Glutamatergic neuron (in vitro differentiated cells): ENCODE data around the gene COL2A1. TPM values are rescaled to one million over a fixed set of nuclear protein-coding genes. Genes with fewer than 3 reads are reported as not detected.
A peak's percentile ranks its signal among the peaks of the same experiment; 100 is the strongest.

Source experiments
- DNase-seq: peaks from one replicate; pipeline ENCODE4 v3.0.0; 2022
- H3K27ac Mint-ChIP-seq: one replicate; pipeline ENCODE4 v1.8.0; 2020; ENCODE audit warnings: mild to moderate bottlenecking, mixed read lengths, inconsistent platforms; ENCODE audit not compliant: unreplicated experiment
- H3K27me3 Mint-ChIP-seq: one replicate; pipeline ENCODE4 v1.8.0; 2020; ENCODE audit warnings: mild to moderate bottlenecking, moderate library complexity, mixed read lengths, inconsistent platforms; ENCODE audit not compliant: unreplicated experiment
- H3K36me3 Mint-ChIP-seq: one replicate; pipeline ENCODE4 v1.8.0; 2020; ENCODE audit warnings: mild to moderate bottlenecking, mixed read lengths, inconsistent platforms; ENCODE audit not compliant: unreplicated experiment
- H3K4me1 Mint-ChIP-seq: one replicate; pipeline ENCODE4 v1.8.0; 2020; ENCODE audit warnings: mild to moderate bottlenecking, low read depth, mixed read lengths, inconsistent platforms; ENCODE audit not compliant: unreplicated experiment
- H3K4me3 Mint-ChIP-seq: one replicate; pipeline ENCODE4 v1.8.0; 2020; ENCODE audit warnings: mild to moderate bottlenecking, mixed read lengths, inconsistent platforms; ENCODE audit not compliant: unreplicated experiment
- H3K9me3 Mint-ChIP-seq: one replicate; pipeline ENCODE4 v1.8.0; 2020; ENCODE audit warnings: mild to moderate bottlenecking, moderate library complexity, mixed read lengths, inconsistent platforms; ENCODE audit not compliant: unreplicated experiment
- CTCF ChIP-seq: fragments of 200-600 bp; sonication (generic); IDR thresholded peaks from one replicate; pipeline ENCODE4 v1.5.0; 2021; ENCODE audit not compliant: partially characterized antibody, unreplicated experiment
- total RNA-seq: library from RNA; stranded (reverse); fragmentation: NEBNext Ultra II Directional; extraction: Animal tissue kit (Norgen Biotek cat#: 25700); gene quantifications from one replicate; pipeline ENCODE4 v1.2.1, GENCODE V29; 2021; ENCODE audit not compliant: unreplicated experiment

The COL2A1 gene
- total RNA-seq, 1 donor from 2014 or later, result 0.34 TPM

- Mint-ChIP-seq H3K9me3 (peaks cover 9% of the 10 kb centered on the region), H3K27me3 (peaks cover 3% of the 10 kb centered on the region), H3K4me1 (no peaks in the 10 kb centered on the region), H3K27ac (no peak overlapping the region), H3K4me3 (no peak overlapping the region), H3K36me3 (peaks cover 22% of the 10 kb centered on the region)
- no peak for DNase-seq
- TF ChIP-seq CTCF, result no peak
Measured at GRCh38 chr12:47954467-47955045, 49.7 kb downstream of the COL2A1 start.

GRCh38 chr12:47954058-47954457, 50.2 kb downstream of the COL2A1 start:
- H3K36me3 Mint-ChIP-seq, result peaks cover 18% of the 10 kb centered on the region
- H3K4me1 Mint-ChIP-seq, result no peaks in the 10 kb centered on the region
- TF ChIP-seq CTCF, result no peak
- H3K27ac Mint-ChIP-seq, result no peak overlapping the region
- H3K27me3 Mint-ChIP-seq, result peaks cover 3% of the 10 kb centered on the region
- no peak for DNase-seq
- peaks cover 7% of the 10 kb centered on the region for H3K9me3 Mint-ChIP-seq
- no peak overlapping the region for H3K4me3 Mint-ChIP-seq

GRCh38 chr12:47950856-47951468, 53.3 kb downstream of the COL2A1 start:
- Mint-ChIP-seq H3K4me3 (no peak overlapping the region), H3K4me1 (no peaks in the 10 kb centered on the region), H3K27ac (no peak overlapping the region), H3K27me3 (peaks cover 6% of the 10 kb centered on the region), H3K36me3 (no peaks in the 10 kb centered on the region), H3K9me3 (peaks cover 4% of the 10 kb centered on the region)
- no peak for TF ChIP-seq CTCF
- no peak for DNase-seq

GRCh38 chr12:47949441-47950341, 54.6 kb downstream of the COL2A1 start:
- DNase-seq, result peak; percentile 85
- H3K27ac Mint-ChIP-seq, result no peak overlapping the region
- peak; percentile 92 for TF ChIP-seq CTCF
- H3K36me3 Mint-ChIP-seq, result no peaks in the 10 kb centered on the region
- peaks cover 7% of the 10 kb centered on the region for H3K27me3 Mint-ChIP-seq
- H3K9me3 Mint-ChIP-seq, result peaks cover 4% of the 10 kb centered on the region
- no peak overlapping the region for H3K4me3 Mint-ChIP-seq
- H3K4me1 Mint-ChIP-seq, result no peaks in the 10 kb centered on the region
